Mesenchymal stem cell (in vitro differentiated cells and primary cell): Measurements from ENCODE around the gene TP73.

Source experiments
- DNase-seq: peaks from one replicate; pipeline ENCODE4 v3.0.0-alpha.2; 2013
- H2AFZ ChIP-seq: one replicate; pipeline ENCODE4 v1.6.1; 2013; ENCODE audit warnings: low read depth, mild to moderate bottlenecking, control low read depth, inconsistent platforms, low read length, moderate library complexity
- H2AK5ac ChIP-seq: 2 replicates; pipeline ENCODE4 v1.6.1; 2013; ENCODE audit warnings: low read length, moderate library complexity, mild to moderate bottlenecking, inconsistent platforms; ENCODE audit not compliant: severe bottlenecking
- H2BK120ac ChIP-seq: one replicate; pipeline ENCODE4 v1.6.1; 2013; ENCODE audit warnings: low read depth, mild to moderate bottlenecking, inconsistent platforms, low read length, moderate library complexity
- H2BK12ac ChIP-seq, 2 experiments: one replicate each; pipeline ENCODE4 v1.6.1; 2013; ENCODE audit warnings: inconsistent platforms in 2 of 2, low read length in 2 of 2, mild to moderate bottlenecking in 2 of 2, moderate library complexity in 2 of 2, control low read depth in 1 of 2
- H2BK15ac ChIP-seq: one replicate; pipeline ENCODE4 v1.6.1; 2013; ENCODE audit warnings: mild to moderate bottlenecking, low read depth, inconsistent platforms; ENCODE audit not compliant: poor library complexity, severe bottlenecking
- H2BK5ac ChIP-seq: 2 replicates; pipeline ENCODE4 v1.6.1; 2013; ENCODE audit warnings: low read depth, mild to moderate bottlenecking, low read length, control low read depth, inconsistent platforms; ENCODE audit not compliant: poor library complexity, severe bottlenecking
- H3K14ac ChIP-seq, 2 experiments: one replicate each; pipeline ENCODE4 v1.6.1; 2013; ENCODE audit warnings: inconsistent platforms in 2 of 2, low read length in 2 of 2, control low read depth in 1 of 2, mild to moderate bottlenecking in 1 of 2, moderate library complexity in 1 of 2
- H3K18ac ChIP-seq, 2 experiments: one replicate each; pipeline ENCODE4 v1.6.1; 2013; ENCODE audit warnings: inconsistent platforms in 2 of 2, low read length in 2 of 2, control low read depth in 1 of 2, low read depth in 1 of 2, mild to moderate bottlenecking in 1 of 2
- H3K23ac ChIP-seq, 2 experiments: one replicate each; pipeline ENCODE4 v1.6.1; 2013; ENCODE audit warnings: inconsistent platforms in 2 of 2, low read length in 2 of 2, mild to moderate bottlenecking in 2 of 2, moderate library complexity in 2 of 2, control low read depth in 1 of 2
- H3K27ac ChIP-seq: 2 replicates; pipeline ENCODE4 v1.5.1; 2013; ENCODE audit warnings: mild to moderate bottlenecking, moderate library complexity, low read length, control low read depth, inconsistent platforms; ENCODE audit not compliant: poor library complexity, severe bottlenecking
- H3K27me3 ChIP-seq, 2 experiments: 2 replicates each; pipeline versions ENCODE4 v1.6.1 to v1.7.0; 2013; ENCODE audit warnings: low read length in 2 of 2, mild to moderate bottlenecking in 2 of 2, moderate library complexity in 2 of 2, control low read depth in 1 of 2, inconsistent platforms in 1 of 2; ENCODE audit not compliant: control insufficient read depth in 1 of 2, insufficient read depth in 1 of 2
- H3K36me3 ChIP-seq, 2 experiments: 2 replicates each; pipeline versions ENCODE4 v1.6.1 to v1.7.0; 2013; ENCODE audit warnings: low read length in 2 of 2, control low read depth in 1 of 2, inconsistent platforms in 1 of 2, low read depth in 1 of 2, mild to moderate bottlenecking in 1 of 2; ENCODE audit not compliant: insufficient read depth in 2 of 2, control insufficient read depth in 1 of 2
- H3K4ac ChIP-seq, 2 experiments: one replicate each; pipeline ENCODE4 v1.6.1; 2013; ENCODE audit warnings: inconsistent platforms in 2 of 2, low read length in 2 of 2, mild to moderate bottlenecking in 2 of 2, moderate library complexity in 2 of 2, control low read depth in 1 of 2, low read depth in 1 of 2
- H3K4me1 ChIP-seq: 2 replicates; pipeline ENCODE4 v1.6.1; 2013; ENCODE audit warnings: low read depth, low read length, control low read depth; ENCODE audit not compliant: control insufficient read depth, insufficient read depth
- H3K4me2 ChIP-seq: 2 replicates; pipeline ENCODE4 v1.6.1; 2013; ENCODE audit warnings: low read length, mild to moderate bottlenecking, inconsistent platforms; ENCODE audit not compliant: poor library complexity, severe bottlenecking
- H3K4me3 ChIP-seq, 2 experiments: 2 replicates each; pipeline versions ENCODE4 v1.5.1 to v1.7.0; 2013; ENCODE audit warnings: low read length in 2 of 2, mild to moderate bottlenecking in 2 of 2, control low read depth in 1 of 2, low read depth in 1 of 2; ENCODE audit not compliant: insufficient read depth in 1 of 2
- H3K79me1 ChIP-seq: replicated peaks from 2 replicates; pipeline ENCODE4 v1.6.1; 2013; ENCODE audit warnings: mild to moderate bottlenecking, control low read depth, low read length, inconsistent platforms; ENCODE audit not compliant: poor library complexity, severe bottlenecking
- H3K9ac ChIP-seq: 2 replicates; pipeline ENCODE4 v1.7.0; 2013; ENCODE audit warnings: mild to moderate bottlenecking, low read length, moderate library complexity
- H3K9me3 ChIP-seq: 2 replicates; pipeline ENCODE4 v1.7.0; 2013; ENCODE audit warnings: mild to moderate bottlenecking, low read length; ENCODE audit not compliant: control insufficient read depth
- H4K8ac ChIP-seq: one replicate; pipeline ENCODE4 v1.6.1; 2013; ENCODE audit warnings: inconsistent platforms, mild to moderate bottlenecking, low read length, moderate library complexity
- H4K91ac ChIP-seq: one replicate; pipeline ENCODE4 v1.6.1; 2013; ENCODE audit warnings: mild to moderate bottlenecking, low read length, inconsistent platforms
- WGBS: methylation state at CpG from one replicate; pipeline ENCODE4 v1.1.7; 2013; ENCODE audit warnings: mixed read lengths; 5-methylcytosine and 5-hydroxymethylcytosine counted together

TP73 gene

GRCh38 chr1:3707298-3707938 lies 55.1 kb downstream of the TP73 start:
- Histone ChIP-seq H2BK15ac (no peak overlapping the region), H3K23ac (no peak overlapping the region), H2BK5ac (no peak overlapping the region), H3K9ac (no peak overlapping the region), H3K4me3 (no peak overlapping the region), H4K8ac (no peak overlapping the region), H3K9me3 (no peaks in the 10 kb centered on the region), H3K36me3 (no peaks in the 10 kb centered on the region), H3K27ac (no peak overlapping the region), H2BK12ac (no peak overlapping the region), H3K4me1 (peaks cover 4% of the 10 kb centered on the region), H2BK120ac (no peak overlapping the region), H3K27me3 (peaks cover 52 to 90% of the 10 kb centered on the region in 2 experiments), H3K4me2 (no peak overlapping the region), H3K18ac (no peak overlapping the region), H4K91ac (no peak overlapping the region), H3K14ac (no peak overlapping the region), H2AK5ac (no peak overlapping the region), H3K4ac (no peak overlapping the region), H2AFZ (no peak overlapping the region), H3K79me1 (no peaks in the 10 kb centered on the region)
- WGBS = 37% methylated on average over 35 of the region's 35 CpGs
- no peak for DNase-seq

DNA sequence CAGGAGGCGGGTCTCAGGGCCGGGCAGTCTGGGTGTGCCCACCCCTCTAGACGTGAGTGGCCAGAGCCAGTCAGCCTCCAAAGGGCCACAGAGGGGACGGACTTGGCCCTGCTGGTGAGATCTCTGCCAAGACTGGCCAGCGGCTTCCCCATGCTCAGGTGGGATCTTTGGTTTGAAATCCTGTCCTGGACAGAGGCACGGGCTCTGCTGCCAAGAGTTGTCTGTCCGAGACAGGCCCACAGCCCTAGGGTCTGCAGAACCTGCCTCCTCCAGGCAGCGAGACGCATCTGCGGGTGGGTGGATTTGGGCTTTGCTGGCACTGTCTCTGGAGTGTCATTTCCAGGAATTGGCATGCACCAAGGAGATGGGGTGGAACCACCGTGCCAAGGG lies 55.6 kb downstream of the TP73 start:
- Histone ChIP-seq H3K9ac (no peak overlapping the region), H3K4me3 (no peak overlapping the region), H2AFZ (no peak overlapping the region), H2BK12ac (no peak overlapping the region), H2BK15ac (no peak overlapping the region), H2AK5ac (no peak overlapping the region), H4K8ac (no peak overlapping the region), H3K14ac (no peak overlapping the region), H3K4ac (no peak overlapping the region), H3K27me3 (peaks cover 55 to 90% of the 10 kb centered on the region in 2 experiments), H4K91ac (no peak overlapping the region), H3K18ac (no peak overlapping the region), H3K23ac (no peak overlapping the region), H2BK5ac (no peak overlapping the region), H2BK120ac (no peak overlapping the region), H3K36me3 (no peaks in the 10 kb centered on the region), H3K79me1 (no peaks in the 10 kb centered on the region), H3K27ac (no peak overlapping the region), H3K9me3 (no peaks in the 10 kb centered on the region), H3K4me2 (no peak overlapping the region), H3K4me1 (peaks cover 4% of the 10 kb centered on the region)
- 76% methylated on average over 11 of the region's 11 CpGs for WGBS
- DNase-seq = no peak

- no peak for DNase-seq
- Histone ChIP-seq H3K23ac (no peak overlapping the region), H3K79me1 (no peaks in the 10 kb centered on the region), H3K14ac (no peak overlapping the region), H3K4me3 (no peak overlapping the region), H2AK5ac (no peak overlapping the region), H2BK12ac (no peak overlapping the region), H3K4me1 (peaks cover 2% of the 10 kb centered on the region), H2AFZ (no peak overlapping the region), H2BK5ac (no peak overlapping the region), H3K4ac (no peak overlapping the region), H2BK15ac (peak overlapping the region; percentile 13), H3K27ac (no peak overlapping the region), H2BK120ac (no peak overlapping the region), H3K36me3 (no peaks in the 10 kb centered on the region), H3K9ac (no peak overlapping the region), H3K18ac (no peak overlapping the region), H3K9me3 (no peaks in the 10 kb centered on the region), H3K27me3 (peaks cover 64 to 90% of the 10 kb centered on the region in 2 experiments), H4K8ac (no peak overlapping the region), H3K4me2 (no peak overlapping the region), H4K91ac (no peak overlapping the region)
- 51% methylated on average over 19 of the region's 19 CpGs for WGBS
These were observed 56.5 kb downstream of the TP73 start for GRCh38 chr1:3708791-3709190.

GRCh38 chr1:3710251-3710650 lies 57.9 kb downstream of the TP73 start:
- H4K91ac ChIP-seq = no peak overlapping the region
- H3K18ac ChIP-seq = no peak overlapping the region
- no peak overlapping the region for H3K4me2 ChIP-seq
- H3K79me1 ChIP-seq = no peaks in the 10 kb centered on the region
- H3K36me3 ChIP-seq = no peaks in the 10 kb centered on the region
- peaks cover 2% of the 10 kb centered on the region for H3K4me1 ChIP-seq
- H2BK12ac ChIP-seq = no peak overlapping the region
- no peak overlapping the region for H2AFZ ChIP-seq
- H3K27ac ChIP-seq = no peak overlapping the region
- peaks cover 68 to 86% of the 10 kb centered on the region in 2 experiments for H3K27me3 ChIP-seq
- H3K9me3 ChIP-seq = no peaks in the 10 kb centered on the region
- H3K4me3 ChIP-seq = no peak overlapping the region
- no peak overlapping the region for H2BK15ac ChIP-seq
- H2BK120ac ChIP-seq = no peak overlapping the region
- DNase-seq = no peak
- H2BK5ac ChIP-seq = no peak overlapping the region
- no peak overlapping the region for H3K14ac ChIP-seq
- H2AK5ac ChIP-seq = no peak overlapping the region
- no peak overlapping the region for H3K9ac ChIP-seq
- no peak overlapping the region for H3K4ac ChIP-seq
- 82% methylated on average over 14 of the region's 15 CpGs for WGBS
- no peak overlapping the region for H3K23ac ChIP-seq
- H4K8ac ChIP-seq = no peak overlapping the region
